ENCODE measurements around the gene YIPF1. TPM values are rescaled to one million over a fixed set of nuclear protein-coding genes. Genes with fewer than 3 reads are reported as not detected.

Gene YIPF1
- total RNA-seq, 2 experiments from 2014 or later: 4.3 to 5.5 TPM

- no peak overlapping the region for H3K4me3 Mint-ChIP-seq
- no peaks in the 10 kb centered on the region for H3K4me1 Mint-ChIP-seq (ENCODE audit: low read depth)
- no peak for DNase-seq
- no peak overlapping the region for H3K27ac Mint-ChIP-seq
- ChIA-PET POLR2A (no interaction called here), CTCF (no interaction called here)
- ATAC-seq (ENCODE audit: poor library complexity): no peak
- intact Hi-C loops (cut with DNase I, micrococcal nuclease): no loop called here
- H3K4me3 ChIP-seq (ENCODE audit: low read length): no peak overlapping the region
- no peaks in the 10 kb centered on the region for H3K36me3 Mint-ChIP-seq (ENCODE audit: low read depth)
- no peaks in the 10 kb centered on the region for H3K27me3 ChIP-seq (ENCODE audit: control insufficient read depth in 1 of 2, insufficient read depth in 2 of 2, low read length in 2 of 2)
- H3K36me3 ChIP-seq (ENCODE audit: insufficient read depth, low read length): no peaks in the 10 kb centered on the region
- H3K27ac ChIP-seq (ENCODE audit: low read depth in 1 of 2, low read length in 2 of 2): no peak overlapping the region
- no peak for TF ChIP-seq CTCF (IDR thresholded peaks at IDR 0.05)
- H3K27me3 Mint-ChIP-seq: peaks cover 4% of the 10 kb centered on the region
- H3K9me3 Mint-ChIP-seq: no peaks in the 10 kb centered on the region
- no peaks in the 10 kb centered on the region for H3K4me1 ChIP-seq (ENCODE audit: insufficient read depth, low read length)
- H3K9me3 ChIP-seq (ENCODE audit: control insufficient read depth in 1 of 2, insufficient read depth in 1 of 2, low read length in 2 of 2): no peaks in the 10 kb centered on the region
Measured at GRCh38 chr1:53896635-53897229, 7.1 kb upstream of the YIPF1 start.

- POLR2A ChIA-PET: no interaction called here
- no peak for ATAC-seq (ENCODE audit: poor library complexity)
Measured at GRCh38 chr1:53895421-53895820, 5.8 kb upstream of the YIPF1 start.

GRCh38 chr1:53894644-53895043 is 5.0 kb upstream of the YIPF1 start:
- Histone ChIP-seq H3K27me3 (ENCODE audit: control insufficient read depth in 1 of 2, insufficient read depth in 2 of 2, low read length in 2 of 2) (no peaks in the 10 kb centered on the region), H3K36me3 (ENCODE audit: insufficient read depth, low read length) (no peaks in the 10 kb centered on the region), H3K27ac (ENCODE audit: low read depth in 1 of 2, low read length in 2 of 2) (no peak overlapping the region), H3K4me3 (ENCODE audit: low read length) (no peak overlapping the region), H3K4me1 (ENCODE audit: insufficient read depth, low read length) (peaks cover 8% of the 10 kb centered on the region), H3K9me3 (ENCODE audit: control insufficient read depth in 1 of 2, insufficient read depth in 1 of 2, low read length in 2 of 2) (no peaks in the 10 kb centered on the region)
- intact Hi-C loops (cut with DNase I, micrococcal nuclease): loop anchor here in 1 of 2 experiments (5.0 kb wide), 1 partner anchor 868 kb away; the partner anchor contains the start of gene PARS2
- no peak for TF ChIP-seq CTCF (IDR thresholded peaks at IDR 0.05)
- POLR2A ChIA-PET: no interaction called here
- no peaks in the 10 kb centered on the region for H3K9me3 Mint-ChIP-seq
- no peak overlapping the region for H3K27ac Mint-ChIP-seq
- ATAC-seq (ENCODE audit: poor library complexity) (no peak), DNase-seq (no peak)
- peaks cover 8% of the 10 kb centered on the region for H3K36me3 Mint-ChIP-seq (ENCODE audit: low read depth)
- no peak overlapping the region for H3K4me3 Mint-ChIP-seq
- H3K27me3 Mint-ChIP-seq: peaks cover 4% of the 10 kb centered on the region
- H3K4me1 Mint-ChIP-seq (ENCODE audit: low read depth): peaks cover 14% of the 10 kb centered on the region
- CTCF ChIA-PET: no interaction called here

More at GRCh38 chr1:53895421-53895820, 5.8 kb upstream of the YIPF1 start:
- H3K4me1 Mint-ChIP-seq (ENCODE audit: low read depth): peaks cover 6% of the 10 kb centered on the region
- intact Hi-C loops (cut with DNase I, micrococcal nuclease): no loop called here
- Histone ChIP-seq H3K4me3 (ENCODE audit: low read length) (no peak overlapping the region), H3K9me3 (ENCODE audit: control insufficient read depth in 1 of 2, insufficient read depth in 1 of 2, low read length in 2 of 2) (no peaks in the 10 kb centered on the region), H3K27ac (ENCODE audit: low read depth in 1 of 2, low read length in 2 of 2) (no peak overlapping the region), H3K36me3 (ENCODE audit: insufficient read depth, low read length) (no peaks in the 10 kb centered on the region), H3K4me1 (ENCODE audit: insufficient read depth, low read length) (peaks cover 3% of the 10 kb centered on the region), H3K27me3 (ENCODE audit: control insufficient read depth in 1 of 2, insufficient read depth in 2 of 2, low read length in 2 of 2) (no peaks in the 10 kb centered on the region)
- TF ChIP-seq CTCF (IDR thresholded peaks at IDR 0.05): no peak
- CTCF ChIA-PET: no interaction called here
- no peaks in the 10 kb centered on the region for H3K36me3 Mint-ChIP-seq (ENCODE audit: low read depth)
- H3K27ac Mint-ChIP-seq: no peak overlapping the region
- no peaks in the 10 kb centered on the region for H3K9me3 Mint-ChIP-seq
- peaks cover 4% of the 10 kb centered on the region for H3K27me3 Mint-ChIP-seq
- DNase-seq: no peak
- H3K4me3 Mint-ChIP-seq: no peak overlapping the region
